Lower leg skin (tissue), 4 donors: ENCODE measurements around the gene PDK2. TPM values are rescaled to one million over a fixed set of nuclear protein-coding genes. Genes with fewer than 3 reads are reported as not detected.

ENCODE experiments used
- DNase-seq, 2 donors: peaks; one replicate each; pipeline ENCODE4 v3.0.0-alpha.2; 2019; ENCODE audit warnings: low spot score in 2 of 2
- H3K4me3 ChIP-seq: fragments of 200-600 bp; sonication (generic); 2 replicates; pipeline ENCODE4 v1.5.1; 2017; ENCODE audit warnings: mild to moderate bottlenecking, low read depth; ENCODE audit not compliant: poor library complexity, severe bottlenecking
- CTCF ChIP-seq, 3 donors: fragments of 450-650 bp; IDR thresholded peaks; one replicate each; pipeline ENCODE4 v1.5.1; 2016; ENCODE audit warnings: antibody characterized with exemption in 3 of 3, mild to moderate bottlenecking in 3 of 3, moderate library complexity in 2 of 3
- POLR2A ChIP-seq, 2 donors: fragments of 450-650 bp; IDR thresholded peaks; one replicate each; pipeline ENCODE4 v1.6.1; 2016 to 2017; ENCODE audit warnings: antibody characterized with exemption in 2 of 2, mild to moderate bottlenecking in 1 of 2, moderate library complexity in 1 of 2
- WGBS, 2 donors: methylation state at CpG; one replicate each; pipeline ENCODE4 v1.1.5; 2018; 5-methylcytosine and 5-hydroxymethylcytosine counted together
- intact Hi-C: fragments of 100-400 bp; cut with DNase I; formaldehyde crosslinking; loops from one replicate; pipeline ENCODE4 v1.15.0; 2023; ENCODE audit warnings: low total_unique reads
- total RNA-seq, 4 donors: library from RNA; depleted of rRNA; stranded (reverse); fragments of >200 nt; gene quantifications; one replicate each; pipeline ENCODE4 v1.1.0, GENCODE V29; 2016

The PDK2 gene
- total RNA-seq, 4 donors from 2014 or later, result 35.6 to 86.6 (median 57.0) TPM

DNA sequence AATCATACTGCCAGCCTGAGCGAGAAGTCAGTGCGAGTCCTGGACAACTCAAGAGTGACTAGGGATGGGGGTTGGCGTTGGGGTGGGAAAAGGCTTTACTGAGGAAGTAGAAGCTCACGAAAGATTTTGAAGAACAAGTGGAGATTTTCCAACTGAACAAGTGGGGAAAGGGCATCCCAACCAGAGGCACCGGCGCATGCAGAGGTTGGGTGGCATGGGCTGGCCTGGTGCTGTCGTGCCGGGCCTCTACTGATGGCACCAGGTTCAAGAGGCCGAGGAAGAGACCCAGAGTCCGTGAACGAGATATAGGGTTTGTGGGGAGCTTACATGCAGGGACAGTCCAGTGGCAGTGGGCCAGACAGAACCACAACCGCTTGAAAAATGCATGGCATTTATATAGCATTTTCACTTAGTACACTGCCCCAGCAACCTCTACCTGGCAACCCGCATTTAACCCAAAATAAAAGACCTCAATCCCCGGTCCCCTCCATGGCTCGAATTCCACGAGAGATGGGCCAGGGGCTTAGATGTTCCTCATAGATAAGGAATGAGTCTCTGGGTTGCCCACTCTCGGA lies 46.9 kb upstream of the PDK2 start:
- intact Hi-C loops, result no loop called here
- DNase-seq, result no peak
- TF ChIP-seq POLR2A (IDR thresholded peaks at IDR 0.05), result no peak
- no peak for TF ChIP-seq CTCF (IDR thresholded peaks at IDR 0.05)
- H3K4me3 ChIP-seq, result no peak overlapping the region
- 90 to 93% methylated on average over 17 of the region's 17 CpGs for WGBS, 2 donors

- no peak overlapping the region for H3K4me3 ChIP-seq
- intact Hi-C loops, result no loop called here
- no peak for TF ChIP-seq CTCF (IDR thresholded peaks at IDR 0.05)
- TF ChIP-seq POLR2A (IDR thresholded peaks at IDR 0.05), result no peak
- 73 to 85% methylated on average over 4 of the region's 4 CpGs for WGBS, 2 donors
- DNase-seq, result no peak
Measured at GRCh38 chr17:50048988-50049387, 46.2 kb upstream of the PDK2 start.

DNA sequence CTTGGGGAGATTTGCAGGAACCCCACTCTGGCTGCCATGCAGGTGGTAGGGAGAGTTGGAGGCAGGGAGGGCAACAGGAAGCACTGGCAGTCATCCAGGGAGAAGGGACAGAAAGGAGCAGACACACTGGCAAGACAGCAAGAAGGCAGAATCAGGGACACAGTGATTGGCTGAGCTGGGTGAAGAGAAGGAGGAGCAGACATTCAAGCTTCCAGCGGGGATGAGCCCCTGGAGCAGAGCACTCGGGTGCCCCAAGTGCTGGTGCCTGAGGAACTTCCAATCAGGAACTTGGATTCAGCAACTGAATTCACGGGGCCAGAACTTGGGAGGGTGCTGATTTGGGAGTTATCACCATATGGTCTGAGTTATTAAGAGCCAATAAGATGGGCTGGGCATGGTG lies 45.5 kb upstream of the PDK2 start:
- no peak for DNase-seq
- no peak for TF ChIP-seq POLR2A (IDR thresholded peaks at IDR 0.05)
- no peak for TF ChIP-seq CTCF (IDR thresholded peaks at IDR 0.05)
- intact Hi-C loops, result no loop called here
- no peak overlapping the region for H3K4me3 ChIP-seq
- WGBS, 2 donors, result 56% methylated on average over 3 of the region's 3 CpGs

DNA sequence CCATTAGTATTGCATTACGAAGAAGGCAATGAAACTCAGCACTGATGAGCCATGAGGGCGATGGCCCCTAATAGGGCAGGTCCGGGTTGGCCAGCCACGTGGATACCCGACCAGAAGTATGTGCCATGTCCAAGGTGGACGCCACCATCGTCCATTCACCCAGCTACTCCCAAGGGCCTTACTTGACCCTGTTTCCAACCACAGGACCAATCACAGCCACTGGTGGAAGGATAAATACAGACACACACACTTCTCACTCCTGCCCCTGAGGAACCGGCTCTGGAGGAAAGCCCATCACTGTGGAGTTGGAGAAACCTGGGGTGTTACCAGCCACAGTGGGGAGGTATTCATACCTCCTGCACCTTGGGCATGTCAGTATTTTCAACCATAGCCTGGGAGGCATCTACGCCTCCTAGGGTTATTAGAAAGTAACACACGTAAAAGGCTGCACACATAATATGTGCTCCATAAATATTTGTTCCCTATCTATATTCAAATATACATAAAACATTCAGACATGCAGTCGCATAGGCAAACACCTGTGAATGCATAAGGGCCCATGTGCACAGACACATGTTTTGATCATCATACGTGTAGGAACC lies 44.6 kb upstream of the PDK2 start:
- no peak overlapping the region for H3K4me3 ChIP-seq
- intact Hi-C loops, result no loop called here
- no peak for DNase-seq
- TF ChIP-seq CTCF (IDR thresholded peaks at IDR 0.05) (no peak), POLR2A (IDR thresholded peaks at IDR 0.05) (no peak)
- 82 to 84% methylated on average over 12 of the region's 12 CpGs for WGBS, 2 donors

DNA sequence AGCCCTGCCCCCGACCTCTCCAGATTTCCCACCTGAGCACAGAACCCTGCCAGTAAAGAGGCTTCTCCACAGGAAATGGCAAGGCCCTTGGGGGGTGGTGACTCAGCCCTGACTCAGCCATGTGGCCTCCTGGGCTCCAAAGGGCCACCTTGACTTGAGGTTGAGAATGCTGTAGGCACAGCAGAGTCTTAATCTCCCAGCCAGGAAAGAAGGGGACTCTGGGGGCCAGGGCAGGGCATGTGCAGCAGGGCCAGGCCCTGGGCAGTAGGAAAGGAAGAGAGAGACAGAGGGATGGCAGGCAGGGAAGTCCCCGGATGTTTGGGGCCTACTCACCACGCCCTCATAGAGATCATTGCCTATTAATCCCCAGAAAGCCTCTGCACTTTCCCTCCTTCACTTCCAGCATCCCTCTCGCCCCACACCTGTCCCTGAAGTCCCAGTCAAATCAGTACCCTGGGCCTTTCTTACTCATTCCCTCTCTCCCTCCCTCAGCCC lies 44.0 kb upstream of the PDK2 start:
- DNase-seq, result no peak
- intact Hi-C loops, result no loop called here
- WGBS, 2 donors, result 50 to 52% methylated on average over 4 of the region's 4 CpGs

GRCh38 chr17:50051606-50052005 lies 43.5 kb upstream of the PDK2 start:
- WGBS, 2 donors, result 44 to 71% methylated on average over 2 of the region's 2 CpGs
- TF ChIP-seq CTCF (IDR thresholded peaks at IDR 0.05), result no peak
- TF ChIP-seq POLR2A (IDR thresholded peaks at IDR 0.05), result no peak

More for the DNA sequence above, 44.0 kb upstream of the PDK2 start:
- TF ChIP-seq POLR2A (IDR thresholded peaks at IDR 0.05), result no peak
- H3K4me3 ChIP-seq, result no peak overlapping the region

More at GRCh38 chr17:50051606-50052005, 43.5 kb upstream of the PDK2 start:
- H3K4me3 ChIP-seq, result no peak overlapping the region
- no peak for DNase-seq
- intact Hi-C loops, result no loop called here
